C4-2B (cell line): Measurements from ENCODE around the gene PEX6.

Experiments used
- ZFX ChIP-seq: fragments of 450-650 bp; IDR thresholded peaks from 2 replicates; pipeline ENCODE4 v1.6.1; 2017
- TF ChIP-seq, protein P1 (sequence below): fragments of 450-650 bp; conservative IDR thresholded peaks from 2 replicates; pipeline ENCODE4 v1.5.1; 2017; ENCODE audit warnings: mild to moderate bottlenecking

DNA sequence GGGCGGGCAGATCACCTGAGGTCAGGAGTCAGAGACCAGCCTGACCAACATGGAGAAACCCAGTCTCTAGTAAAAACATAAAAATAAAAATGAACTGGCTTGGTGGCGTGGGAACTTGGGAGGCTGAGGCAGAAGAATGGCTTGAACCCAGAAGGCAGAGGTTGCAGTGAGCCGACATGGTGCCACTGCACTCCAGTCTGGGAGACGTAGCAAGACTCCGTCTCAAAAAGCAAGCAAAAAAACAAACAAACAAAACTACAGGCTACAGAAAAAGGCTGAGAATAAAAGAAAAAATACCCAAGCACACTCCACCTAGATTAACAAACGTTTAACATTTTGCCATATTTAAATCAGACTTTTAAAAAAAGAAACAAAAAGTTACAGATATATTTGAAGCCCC lies 57.2 kb downstream of the PEX6 start:
- TF ChIP-seq, protein P1, sequence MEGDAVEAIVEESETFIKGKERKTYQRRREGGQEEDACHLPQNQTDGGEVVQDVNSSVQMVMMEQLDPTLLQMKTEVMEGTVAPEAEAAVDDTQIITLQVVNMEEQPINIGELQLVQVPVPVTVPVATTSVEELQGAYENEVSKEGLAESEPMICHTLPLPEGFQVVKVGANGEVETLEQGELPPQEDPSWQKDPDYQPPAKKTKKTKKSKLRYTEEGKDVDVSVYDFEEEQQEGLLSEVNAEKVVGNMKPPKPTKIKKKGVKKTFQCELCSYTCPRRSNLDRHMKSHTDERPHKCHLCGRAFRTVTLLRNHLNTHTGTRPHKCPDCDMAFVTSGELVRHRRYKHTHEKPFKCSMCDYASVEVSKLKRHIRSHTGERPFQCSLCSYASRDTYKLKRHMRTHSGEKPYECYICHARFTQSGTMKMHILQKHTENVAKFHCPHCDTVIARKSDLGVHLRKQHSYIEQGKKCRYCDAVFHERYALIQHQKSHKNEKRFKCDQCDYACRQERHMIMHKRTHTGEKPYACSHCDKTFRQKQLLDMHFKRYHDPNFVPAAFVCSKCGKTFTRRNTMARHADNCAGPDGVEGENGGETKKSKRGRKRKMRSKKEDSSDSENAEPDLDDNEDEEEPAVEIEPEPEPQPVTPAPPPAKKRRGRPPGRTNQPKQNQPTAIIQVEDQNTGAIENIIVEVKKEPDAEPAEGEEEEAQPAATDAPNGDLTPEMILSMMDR: no peak
- no peak for TF ChIP-seq ZFX
